Activated naive CD8-positive, alpha-beta T cell treated with anti-CD3 and anti-CD28 coated beads, Interleukin-2, amount 10 ng/mL, durations not matched to agents 7 days and 5 days (primary cell): ENCODE data around the gene IRF3. TPM values are rescaled to one million over a fixed set of nuclear protein-coding genes. Genes with fewer than 3 reads are reported as not detected.

Experiments
- ATAC-seq: fragments of 150-1000 bp; cut with Tn5 transposase; one replicate; pipeline ENCODE4 v1.10.0; 2021; ENCODE audit warnings: low read depth, moderate library complexity
- POLR2A ChIA-PET: fragments of 350-600 bp; sonication (Branson Sonifier 250); formaldehyde crosslinking; loops from one replicate; lab custom pipeline; 2021; ENCODE audit warnings: antibody characterized with exemption; lab: Charles Lee
- DNase-seq: peaks from one replicate; pipeline ENCODE4 v3.0.0; 2021
- H3K27ac Mint-ChIP-seq: one replicate; pipeline ENCODE4 v1.8.0; 2022; ENCODE audit warnings: mild to moderate bottlenecking, mixed read lengths
- H3K27me3 Mint-ChIP-seq: one replicate; pipeline ENCODE4 v1.8.0; 2022; ENCODE audit warnings: mild to moderate bottlenecking, moderate library complexity, mixed read lengths
- H3K36me3 Mint-ChIP-seq: one replicate; pipeline ENCODE4 v1.8.0; 2021; ENCODE audit warnings: mild to moderate bottlenecking, mixed read lengths
- H3K4me1 Mint-ChIP-seq: one replicate; pipeline ENCODE4 v1.8.0; 2021; ENCODE audit warnings: mixed read lengths
- H3K4me3 Mint-ChIP-seq: one replicate; pipeline ENCODE4 v1.8.0; 2022; ENCODE audit warnings: mild to moderate bottlenecking, moderate library complexity, mixed read lengths
- H3K9me3 Mint-ChIP-seq: one replicate; pipeline ENCODE4 v1.8.0; 2021; ENCODE audit warnings: mixed read lengths
- total RNA-seq, 2 experiments: library from RNA; stranded (reverse); gene quantifications; one replicate each; pipeline ENCODE4 v1.2.3, GENCODE V29; 2021

Gene IRF3
- total RNA-seq, 2 experiments from 2014 or later, result 198 to 205 TPM

- DNase-seq (no peak), ATAC-seq (no peak)
- Mint-ChIP-seq H3K36me3 (peaks cover 8% of the 10 kb centered on the region), H3K27me3 (no peaks in the 10 kb centered on the region), H3K4me3 (no peak overlapping the region), H3K27ac (no peak overlapping the region), H3K4me1 (peaks cover 5% of the 10 kb centered on the region), H3K9me3 (no peaks in the 10 kb centered on the region)
- POLR2A ChIA-PET, result interaction anchor here (1.4 kb wide), 1 partner anchor 9 kb away, joined by 6 read pairs; no protein-coding TSS in a partner anchor
Measured at GRCh38 chr19:49658139-49658517, 7.5 kb downstream of the IRF3 start.

GRCh38 chr19:49657493-49658138 lies 8.0 kb downstream of the IRF3 start:
- POLR2A ChIA-PET, result interaction anchor here (0.5 to 1.4 kb wide), 3 partner anchors 9 to 130 kb away, joined by 3 to 6 read pairs (median 4); partner anchors contain the start of gene RCN3
- Mint-ChIP-seq H3K27ac (no peak overlapping the region), H3K4me3 (no peak overlapping the region), H3K9me3 (no peaks in the 10 kb centered on the region), H3K36me3 (peaks cover 8% of the 10 kb centered on the region), H3K4me1 (no peaks in the 10 kb centered on the region), H3K27me3 (no peaks in the 10 kb centered on the region)
- no peak for ATAC-seq
- DNase-seq, result no peak

GRCh38 chr19:49656456-49657109 lies 9.1 kb downstream of the IRF3 start:
- no peak overlapping the region for H3K4me3 Mint-ChIP-seq
- DNase-seq (no peak), ATAC-seq (no peak)
- peaks cover 7% of the 10 kb centered on the region for H3K36me3 Mint-ChIP-seq
- H3K4me1 Mint-ChIP-seq, result no peaks in the 10 kb centered on the region
- POLR2A ChIA-PET, result interaction anchor here (0.6 to 1.5 kb wide), 3 partner anchors 9 to 16 kb away, joined by 3 read pairs; partner anchors contain the start of genes BCL2L12, IRF3, RRAS and SCAF1
- H3K9me3 Mint-ChIP-seq, result no peaks in the 10 kb centered on the region
- no peaks in the 10 kb centered on the region for H3K27me3 Mint-ChIP-seq
- no peak overlapping the region for H3K27ac Mint-ChIP-seq

- ATAC-seq (no peak), DNase-seq (no peak)
- Mint-ChIP-seq H3K27me3 (no peaks in the 10 kb centered on the region), H3K4me3 (no peak overlapping the region), H3K4me1 (no peaks in the 10 kb centered on the region), H3K9me3 (no peaks in the 10 kb centered on the region), H3K36me3 (peaks cover 8% of the 10 kb centered on the region), H3K27ac (no peak overlapping the region)
- POLR2A ChIA-PET, result interaction anchor here (0.6 to 1.5 kb wide), 3 partner anchors 9 to 16 kb away, joined by 3 read pairs; partner anchors contain the start of genes BCL2L12, IRF3, RRAS and SCAF1
Measured at GRCh38 chr19:49655570-49656455, 9.8 kb downstream of the IRF3 start.

GRCh38 chr19:49654581-49654980 lies 11.1 kb downstream of the IRF3 start:
- Mint-ChIP-seq H3K4me1 (no peaks in the 10 kb centered on the region), H3K4me3 (no peak overlapping the region), H3K27ac (no peak overlapping the region), H3K27me3 (no peaks in the 10 kb centered on the region), H3K36me3 (peaks cover 8% of the 10 kb centered on the region), H3K9me3 (no peaks in the 10 kb centered on the region)
- DNase-seq, result no peak
- no peak for ATAC-seq
- POLR2A ChIA-PET, result interaction anchor here (0.5 to 1.4 kb wide), 3 partner anchors 11 to 953 kb away, joined by 3 to 6 read pairs (median 4); no protein-coding TSS in a partner anchor

GRCh38 chr19:49653466-49653806 lies 12.2 kb downstream of the IRF3 start:
- no peaks in the 10 kb centered on the region for H3K27me3 Mint-ChIP-seq
- POLR2A ChIA-PET, result interaction anchor here (1.2 to 1.4 kb wide), 2 partner anchors 10 to 12 kb away, joined by 4 read pairs; partner anchors contain the start of gene SCAF1
- H3K4me1 Mint-ChIP-seq, result no peaks in the 10 kb centered on the region
- H3K9me3 Mint-ChIP-seq, result no peaks in the 10 kb centered on the region
- H3K4me3 Mint-ChIP-seq, result no peak overlapping the region
- no peak overlapping the region for H3K27ac Mint-ChIP-seq
- no peak for DNase-seq
- no peak for ATAC-seq
- peaks cover 8% of the 10 kb centered on the region for H3K36me3 Mint-ChIP-seq

- peaks cover 8% of the 10 kb centered on the region for H3K36me3 Mint-ChIP-seq
- POLR2A ChIA-PET, result interaction anchor here (1.2 kb wide), 1 partner anchor 11 kb away, joined by 4 read pairs; the partner anchor contains the start of gene SCAF1
- no peak for ATAC-seq
- H3K27ac Mint-ChIP-seq, result no peak overlapping the region
- no peak for DNase-seq
- H3K4me1 Mint-ChIP-seq, result no peaks in the 10 kb centered on the region
- H3K4me3 Mint-ChIP-seq, result no peak overlapping the region
- H3K27me3 Mint-ChIP-seq, result no peaks in the 10 kb centered on the region
- H3K9me3 Mint-ChIP-seq, result no peaks in the 10 kb centered on the region
Measured at GRCh38 chr19:49652551-49653465, 12.8 kb downstream of the IRF3 start.

GRCh38 chr19:49651820-49652550 lies 13.7 kb downstream of the IRF3 start:
- no peaks in the 10 kb centered on the region for H3K9me3 Mint-ChIP-seq
- H3K27me3 Mint-ChIP-seq, result no peaks in the 10 kb centered on the region
- H3K4me3 Mint-ChIP-seq, result no peak overlapping the region
- H3K27ac Mint-ChIP-seq, result no peak overlapping the region
- no peak for DNase-seq
- H3K36me3 Mint-ChIP-seq, result peaks cover 5% of the 10 kb centered on the region
- no peak for ATAC-seq
- POLR2A ChIA-PET, result no interaction called here
- H3K4me1 Mint-ChIP-seq, result no peaks in the 10 kb centered on the region

GRCh38 chr19:49651029-49651819 lies 14.4 kb downstream of the IRF3 start:
- POLR2A ChIA-PET, result no interaction called here

GRCh38 chr19:49646586-49646985 lies 19.1 kb downstream of the IRF3 start:
- Mint-ChIP-seq H3K4me1 (peaks cover 23% of the 10 kb centered on the region), H3K27me3 (no peaks in the 10 kb centered on the region), H3K36me3 (peaks cover 7% of the 10 kb centered on the region), H3K4me3 (no peak overlapping the region), H3K9me3 (no peaks in the 10 kb centered on the region), H3K27ac (no peak overlapping the region)
- POLR2A ChIA-PET, result interaction anchor here (0.5 kb wide), 1 partner anchor 30 kb away, joined by 3 read pairs; no protein-coding TSS in a partner anchor
- ATAC-seq (no peak), DNase-seq (no peak)

More at GRCh38 chr19:49651029-49651819, 14.4 kb downstream of the IRF3 start:
- DNase-seq (no peak), ATAC-seq (no peak)
- Mint-ChIP-seq H3K4me3 (no peak overlapping the region), H3K27me3 (no peaks in the 10 kb centered on the region), H3K36me3 (peaks cover 2% of the 10 kb centered on the region), H3K9me3 (no peaks in the 10 kb centered on the region), H3K4me1 (no peaks in the 10 kb centered on the region), H3K27ac (no peak overlapping the region)

- Mint-ChIP-seq H3K4me1 (peaks cover 25% of the 10 kb centered on the region), H3K36me3 (peaks cover 7% of the 10 kb centered on the region), H3K27ac (no peak overlapping the region), H3K9me3 (no peaks in the 10 kb centered on the region), H3K27me3 (no peaks in the 10 kb centered on the region), H3K4me3 (no peak overlapping the region)
- POLR2A ChIA-PET, result interaction anchor here (6.5 kb wide), 1 partner anchor 18 kb away, joined by 46 read pairs; the partner anchor contains the start of genes BCL2L12 and IRF3
- ATAC-seq (no peak), DNase-seq (no peak)
Measured at GRCh38 chr19:49645995-49646394, 19.7 kb downstream of the IRF3 start.
